ENCODE data around the gene PLEKHG5.

Gene PLEKHG5

GRCh38 chr1:6497867-6498575 is 6.6 kb upstream of the PLEKHG5 start:
- TF ChIP-seq, protein P1, sequence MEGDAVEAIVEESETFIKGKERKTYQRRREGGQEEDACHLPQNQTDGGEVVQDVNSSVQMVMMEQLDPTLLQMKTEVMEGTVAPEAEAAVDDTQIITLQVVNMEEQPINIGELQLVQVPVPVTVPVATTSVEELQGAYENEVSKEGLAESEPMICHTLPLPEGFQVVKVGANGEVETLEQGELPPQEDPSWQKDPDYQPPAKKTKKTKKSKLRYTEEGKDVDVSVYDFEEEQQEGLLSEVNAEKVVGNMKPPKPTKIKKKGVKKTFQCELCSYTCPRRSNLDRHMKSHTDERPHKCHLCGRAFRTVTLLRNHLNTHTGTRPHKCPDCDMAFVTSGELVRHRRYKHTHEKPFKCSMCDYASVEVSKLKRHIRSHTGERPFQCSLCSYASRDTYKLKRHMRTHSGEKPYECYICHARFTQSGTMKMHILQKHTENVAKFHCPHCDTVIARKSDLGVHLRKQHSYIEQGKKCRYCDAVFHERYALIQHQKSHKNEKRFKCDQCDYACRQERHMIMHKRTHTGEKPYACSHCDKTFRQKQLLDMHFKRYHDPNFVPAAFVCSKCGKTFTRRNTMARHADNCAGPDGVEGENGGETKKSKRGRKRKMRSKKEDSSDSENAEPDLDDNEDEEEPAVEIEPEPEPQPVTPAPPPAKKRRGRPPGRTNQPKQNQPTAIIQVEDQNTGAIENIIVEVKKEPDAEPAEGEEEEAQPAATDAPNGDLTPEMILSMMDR (IDR thresholded peaks at IDR 0.05), result no peak

DNA sequence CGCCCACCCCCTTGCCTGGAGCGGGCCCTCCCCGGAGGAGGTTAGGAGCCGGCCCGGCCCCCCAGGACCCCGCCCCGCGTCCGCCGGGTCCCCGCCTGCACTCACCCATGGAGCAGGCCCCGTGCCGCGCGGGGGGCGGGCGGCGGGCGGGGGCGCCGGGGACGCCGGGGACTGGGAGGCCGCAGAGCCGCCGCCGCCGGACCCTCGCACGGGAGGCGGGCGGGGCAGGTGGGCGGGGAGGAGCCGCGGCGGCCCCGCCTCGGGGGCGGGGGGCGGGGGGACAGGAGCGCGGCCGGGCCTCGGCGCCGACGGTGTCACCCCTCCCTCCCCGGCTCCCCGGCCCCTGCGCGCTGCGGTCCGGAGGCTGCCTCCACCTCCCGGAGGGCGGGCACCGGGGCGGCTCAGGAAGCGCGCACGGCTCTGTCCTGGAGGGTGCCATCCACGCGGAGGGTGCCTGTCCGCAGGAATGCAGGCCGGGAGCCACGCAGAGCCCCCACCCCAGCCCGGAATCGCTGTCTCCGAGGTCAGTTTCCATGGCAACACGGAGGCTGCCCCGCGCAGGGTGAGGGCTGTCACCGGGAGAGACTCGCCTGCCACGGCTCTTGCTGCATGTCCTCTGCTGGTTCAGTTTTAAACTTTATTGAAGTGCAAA is 5.9 kb upstream of the PLEKHG5 start:
- TF ChIP-seq, protein P1 (IDR thresholded peaks at IDR 0.05), result no peak

- TF ChIP-seq, protein P1 (IDR thresholded peaks at IDR 0.05), result no peak
Measured at GRCh38 chr1:6496890-6497214, 5.4 kb upstream of the PLEKHG5 start.

- TF ChIP-seq, protein P1 (IDR thresholded peaks at IDR 0.05), result no peak
Measured at GRCh38 chr1:6496365-6496721, 4.9 kb upstream of the PLEKHG5 start.

- TF ChIP-seq, protein P1 (IDR thresholded peaks at IDR 0.05), result no peak
Measured at GRCh38 chr1:6495540-6496364, 4.3 kb upstream of the PLEKHG5 start.

DNA sequence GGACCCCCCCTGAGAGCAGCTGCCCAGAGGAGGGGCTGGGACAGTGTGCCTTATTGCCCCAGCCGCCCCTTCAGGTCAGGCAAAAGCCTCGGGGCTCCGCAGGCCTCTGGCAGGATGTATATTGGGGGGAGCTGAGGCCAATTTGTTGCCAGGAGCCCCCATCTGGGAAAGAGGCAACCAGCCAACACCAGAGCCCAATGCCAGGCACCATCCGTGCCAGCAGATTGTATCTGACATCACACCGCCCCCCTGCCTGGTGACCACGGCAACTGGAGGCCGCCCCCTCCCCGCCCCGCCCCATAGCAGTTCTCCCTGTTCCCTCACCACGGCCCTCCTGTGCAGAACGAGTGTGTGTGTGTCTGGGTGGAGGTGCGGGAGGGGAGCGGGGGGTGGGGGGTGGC is 3.6 kb upstream of the PLEKHG5 start:
- TF ChIP-seq, protein P1 (IDR thresholded peaks at IDR 0.05), result no peak

GRCh38 chr1:6494627-6495026 is 3.2 kb upstream of the PLEKHG5 start:
- TF ChIP-seq, protein P1 (IDR thresholded peaks at IDR 0.05), result no peak

Measured in LNCAP (cell line).